Activated T-cell treated with anti-CD3 and anti-CD28 coated beads, Interleukin-2, amount 50 U/mL, for 48 hours (primary cell): ENCODE data around the gene GLYR1.

Experiments used
- DNase-seq, 2 experiments: peaks; one replicate each; pipeline ENCODE4 v3.0.0-alpha.2; 2020

The GLYR1 gene

GRCh38 chr16:4803401-4803844 lies 43.7 kb downstream of the GLYR1 start:
- DNase-seq: no peak

GRCh38 chr16:4802659-4803287 lies 44.3 kb downstream of the GLYR1 start:
- peak; percentile 92 to 95 for DNase-seq

- peak; percentile 82 to 83 for DNase-seq
These were observed 45.0 kb downstream of the GLYR1 start, which contains the start of gene ROGDI for GRCh38 chr16:4801962-4802658. Gene ROGDI, minus strand, starts transcription at chr16:4802633. Its CDS starts 62 bp downstream, at chr16:4802571.

- DNase-seq: peak in 1 of 2 experiments; percentile 27
These were observed 45.8 kb downstream of the GLYR1 start for GRCh38 chr16:4801051-4801961.

GRCh38 chr16:4800290-4801041 lies 46.6 kb downstream of the GLYR1 start:
- DNase-seq: no peak

- DNase-seq: no peak
These were observed 47.8 kb downstream of the GLYR1 start for GRCh38 chr16:4799171-4799855.

- no peak for DNase-seq
These were observed 48.6 kb downstream of the GLYR1 start for GRCh38 chr16:4798456-4798855.

GRCh38 chr16:4797805-4798252 lies 49.3 kb downstream of the GLYR1 start:
- DNase-seq: no peak

GRCh38 chr16:4796982-4797804 lies 49.9 kb downstream of the GLYR1 start:
- DNase-seq: no peak

- no peak for DNase-seq
These were observed 51.1 kb downstream of the GLYR1 start for GRCh38 chr16:4795828-4796572.

- no peak for DNase-seq
These were observed 51.8 kb downstream of the GLYR1 start, which contains the start of gene SMIM22 for GRCh38 chr16:4795181-4795827. Gene SMIM22, plus strand, starts transcription at chr16:4795369. Its CDS starts 366 bp downstream, at chr16:4795735.

GRCh38 chr16:4792951-4793513 lies 54.1 kb downstream of the GLYR1 start:
- no peak for DNase-seq

- DNase-seq: no peak
These were observed 56.2 kb downstream of the GLYR1 start for GRCh38 chr16:4790871-4791270.

- no peak for DNase-seq
These were observed 56.8 kb downstream of the GLYR1 start for GRCh38 chr16:4790261-4790660.

GRCh38 chr16:4788910-4789309 lies 58.2 kb downstream of the GLYR1 start:
- DNase-seq: no peak

- no peak for DNase-seq
These were observed 58.6 kb downstream of the GLYR1 start for GRCh38 chr16:4788489-4788889.

GRCh38 chr16:4787627-4788482 lies 59.2 kb downstream of the GLYR1 start, which contains the start of gene SEPTIN12:
Gene SEPTIN12, minus strand, starts transcription at chr16:4788345. Its CDS starts 700 bp downstream, at chr16:4787645.
- no peak for DNase-seq

- no peak for DNase-seq
These were observed 60.0 kb downstream of the GLYR1 start for GRCh38 chr16:4787068-4787467.
